H9 (cell line): ENCODE measurements around the gene GPC6. TPM values are rescaled to one million over a fixed set of nuclear protein-coding genes. Genes with fewer than 3 reads are reported as not detected.

ENCODE experiments used
- DNase-seq: peaks from one replicate; pipeline ENCODE4 v3.0.0-alpha.2; 2017
- H2AFZ ChIP-seq: one replicate; pipeline ENCODE4 v1.6.1; 2013; ENCODE audit warnings: mild to moderate bottlenecking, low read length, control low read depth, moderate library complexity
- H2AK5ac ChIP-seq: 2 replicates; pipeline ENCODE4 v1.6.1; 2013; ENCODE audit warnings: low read length, control low read depth, mixed read lengths; ENCODE audit not compliant: insufficient read length
- H2BK120ac ChIP-seq: one replicate; pipeline ENCODE4 v1.6.1; 2013; ENCODE audit warnings: low read depth, mild to moderate bottlenecking, low read length, control low read depth, inconsistent platforms; ENCODE audit not compliant: poor library complexity, severe bottlenecking
- H2BK12ac ChIP-seq: 2 replicates; pipeline ENCODE4 v1.6.1; 2013; ENCODE audit warnings: low read length, control low read depth, mixed read lengths, low read depth; ENCODE audit not compliant: insufficient read length
- H2BK15ac ChIP-seq: 2 replicates; pipeline ENCODE4 v1.6.1; 2013; ENCODE audit warnings: low read depth, low read length, control low read depth
- H2BK20ac ChIP-seq: one replicate; pipeline ENCODE4 v1.6.1; 2013; ENCODE audit warnings: low read depth, mild to moderate bottlenecking, low read length, control low read depth, inconsistent platforms; ENCODE audit not compliant: poor library complexity, severe bottlenecking
- H2BK5ac ChIP-seq: 2 replicates; pipeline ENCODE4 v1.6.1; 2013; ENCODE audit warnings: low read length, control low read depth, mixed read lengths; ENCODE audit not compliant: insufficient read length
- H3K14ac ChIP-seq: 2 replicates; pipeline ENCODE4 v1.6.1; 2013; ENCODE audit warnings: low read length, control low read depth; ENCODE audit not compliant: insufficient read depth
- H3K18ac ChIP-seq: 2 replicates; pipeline ENCODE4 v1.6.1; 2013; ENCODE audit warnings: low read depth, mild to moderate bottlenecking, mixed read lengths, low read length, control low read depth; ENCODE audit not compliant: insufficient read length
- H3K23ac ChIP-seq: 2 replicates; pipeline ENCODE4 v1.6.1; 2013; ENCODE audit warnings: low read length, control low read depth, mixed read lengths, low read depth; ENCODE audit not compliant: insufficient read length
- H3K23me2 ChIP-seq: 2 replicates; pipeline ENCODE4 v1.6.1; 2013; ENCODE audit warnings: low read depth, mild to moderate bottlenecking, mixed read lengths, low read length, control low read depth; ENCODE audit not compliant: insufficient read length, poor library complexity, severe bottlenecking
- H3K27ac ChIP-seq: 2 replicates; pipeline ENCODE4 v1.5.1; 2013; ENCODE audit warnings: low read length, control low read depth, mixed read lengths, low read depth; ENCODE audit not compliant: insufficient read length
- H3K27me3 ChIP-seq: 2 replicates; pipeline ENCODE4 v1.6.1; 2013; ENCODE audit warnings: low read length, control low read depth, inconsistent platforms; ENCODE audit not compliant: insufficient read depth
- H3K4ac ChIP-seq: 2 replicates; pipeline ENCODE4 v1.6.1; 2013; ENCODE audit warnings: low read depth, mild to moderate bottlenecking, control low read depth, inconsistent platforms, low read length, moderate library complexity
- H3K4me1 ChIP-seq: 2 replicates; pipeline ENCODE4 v1.6.1; 2013; ENCODE audit warnings: low read length, control low read depth, inconsistent platforms; ENCODE audit not compliant: insufficient read depth
- H3K4me2 ChIP-seq: 2 replicates; pipeline ENCODE4 v1.6.1; 2013; ENCODE audit warnings: low read length, control low read depth, mixed read lengths; ENCODE audit not compliant: insufficient read length, insufficient read depth
- H3K56ac ChIP-seq: 2 replicates; pipeline ENCODE4 v1.6.1; 2013; ENCODE audit warnings: low read depth, mild to moderate bottlenecking, mixed read lengths, low read length, control low read depth; ENCODE audit not compliant: insufficient read length
- H3K79me1 ChIP-seq: 2 replicates; pipeline ENCODE4 v1.6.1; 2013; ENCODE audit warnings: low read depth, mild to moderate bottlenecking, moderate library complexity, low read length, control low read depth, inconsistent platforms; ENCODE audit not compliant: insufficient read depth, poor library complexity, severe bottlenecking
- H3K79me2 ChIP-seq: 2 replicates; pipeline ENCODE4 v1.6.1; 2013; ENCODE audit warnings: low read length, control low read depth, inconsistent platforms; ENCODE audit not compliant: insufficient read depth
- H3K9ac ChIP-seq: 2 replicates; pipeline ENCODE4 v1.6.1; 2013; ENCODE audit warnings: low read length, control low read depth, mixed read lengths; ENCODE audit not compliant: insufficient read length; ENCODE audit errors: extremely low read depth
- H3K9me3 ChIP-seq: one replicate; pipeline ENCODE4 v1.6.1; 2013; ENCODE audit warnings: low read depth, low read length, inconsistent platforms; ENCODE audit not compliant: control insufficient read depth
- H3T11ph ChIP-seq: one replicate; pipeline ENCODE4 v1.6.1; 2013; ENCODE audit warnings: mild to moderate bottlenecking, low read length, control low read depth, inconsistent platforms
- H4K20me1 ChIP-seq: one replicate; pipeline ENCODE4 v1.6.1; 2013; ENCODE audit not compliant: control insufficient read depth, insufficient read length, insufficient read depth
- H4K5ac ChIP-seq: 2 replicates; pipeline ENCODE4 v1.6.1; 2013; ENCODE audit warnings: low read depth, mild to moderate bottlenecking, mixed read lengths, low read length, control low read depth; ENCODE audit not compliant: insufficient read length
- H4K8ac ChIP-seq: replicated peaks from 2 replicates; pipeline ENCODE4 v1.6.1; 2013; ENCODE audit warnings: low read length, control low read depth, mixed read lengths, low read depth; ENCODE audit not compliant: insufficient read length
- H4K91ac ChIP-seq: 2 replicates; pipeline ENCODE4 v1.6.1; 2013; ENCODE audit warnings: low read depth, mild to moderate bottlenecking, moderate library complexity, mixed read lengths, low read length, control low read depth; ENCODE audit not compliant: insufficient read length
- H3K27ac Mint-ChIP-seq, 3 experiments: 2 replicates in 2 of 3; 3 replicates in 1 of 3; pipeline ENCODE4 v1.8.0; 2020 to 2021; ENCODE audit warnings: mixed read lengths in 3 of 3, mild to moderate bottlenecking in 1 of 3, moderate library complexity in 1 of 3
- H3K27me3 Mint-ChIP-seq: 2 replicates; pipeline ENCODE4 v1.8.0; 2021; ENCODE audit warnings: low read depth, mild to moderate bottlenecking, moderate library complexity, mixed read lengths
- H3K36me3 Mint-ChIP-seq, 3 experiments: 2 replicates in 2 of 3; 3 replicates in 1 of 3; pipeline ENCODE4 v1.8.0; 2020 to 2021; ENCODE audit warnings: low read depth in 3 of 3, mixed read lengths in 3 of 3; ENCODE audit not compliant: insufficient read depth in 1 of 3
- H3K4me1 Mint-ChIP-seq, 2 experiments: 2 replicates each; pipeline ENCODE4 v1.8.0; 2020; ENCODE audit warnings: mixed read lengths in 2 of 2
- H3K4me3 Mint-ChIP-seq, 2 experiments: 2 replicates in 1 of 2; 3 replicates in 1 of 2; pipeline ENCODE4 v1.8.0; 2020 to 2021; ENCODE audit warnings: mild to moderate bottlenecking in 2 of 2, mixed read lengths in 2 of 2, moderate library complexity in 1 of 2
- H3K9me3 Mint-ChIP-seq, 2 experiments: 2 replicates in 1 of 2; 3 replicates in 1 of 2; pipeline ENCODE4 v1.8.0; 2020; ENCODE audit warnings: mild to moderate bottlenecking in 2 of 2, mixed read lengths in 2 of 2, moderate library complexity in 1 of 2
- WGBS: extraction: QIAGEN DNeasy Blood & Tissue Kit; methylation state at CpG from one replicate; pipeline ENCODE4 v1.1.7; 2013; ENCODE audit warnings: missing lambda C conversion rate, low lambda C conversion rate, mixed read lengths; ENCODE audit not compliant: insufficient read length; ENCODE audit errors: extremely low coverage; 5-methylcytosine and 5-hydroxymethylcytosine counted together
- total RNA-seq: library from RNA; stranded (reverse); gene quantifications from 2 replicates; pipeline ENCODE4 v1.2.1, GENCODE V29; 2021
- TF ChIP-seq, protein P1 (sequence below): fragments of 200-600 bp; sonication (generic); conservative IDR thresholded peaks from 3 replicates; pipeline ENCODE4 v1.8.0; 2021; ENCODE audit warnings: antibody characterized with exemption, mild to moderate bottlenecking

The GPC6 gene
- total RNA-seq, 1 experiment from 2014 or later = 15.6 TPM

DNA sequence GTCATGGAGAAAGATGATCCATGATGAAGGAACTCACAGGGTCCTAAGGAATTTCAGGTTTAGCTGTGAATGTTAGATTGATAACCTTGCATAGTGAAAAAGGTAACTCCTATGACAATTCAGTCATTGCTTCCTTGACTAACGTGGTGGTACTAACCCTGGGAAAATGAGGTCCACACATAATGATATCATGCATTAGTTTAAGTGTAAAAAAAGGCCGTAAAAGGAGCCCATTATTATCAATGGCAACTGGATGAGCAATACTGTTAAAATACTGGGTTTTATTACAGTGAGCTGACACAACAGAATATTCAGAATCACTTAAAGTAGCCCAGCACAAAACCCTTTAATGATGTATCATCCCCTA is 737.5 kb downstream of the GPC6 start:
- H3K4me1 ChIP-seq = peaks cover 3% of the 10 kb centered on the region; the same call in 1 of the 2 replicates
- H3K4me2 ChIP-seq = no peak overlapping the region
- peaks cover 0 to 5% (median 0%) of the 10 kb centered on the region in 3 experiments; a peak in 2 of 7 replicates for H3K36me3 Mint-ChIP-seq

More for the DNA sequence above, 737.5 kb downstream of the GPC6 start:
- Histone ChIP-seq H3K79me1 (no peaks in the 10 kb centered on the region), H2BK120ac (no peak overlapping the region), H3K23me2 (no peaks in the 10 kb centered on the region), H3K9me3 (no peaks in the 10 kb centered on the region), H3K18ac (no peak overlapping the region), H3K14ac (no peak overlapping the region), H2AK5ac (no peak overlapping the region), H3K27ac (no peak overlapping the region), H3K56ac (no peak overlapping the region), H3K4ac (no peak overlapping the region), H3K79me2 (no peaks in the 10 kb centered on the region), H3K27me3 (no peaks in the 10 kb centered on the region), H2BK12ac (no peak overlapping the region), H3K23ac (no peak overlapping the region), H4K91ac (no peak overlapping the region), H3T11ph (no peak overlapping the region), H2BK15ac (no peak overlapping the region), H2BK20ac (no peak overlapping the region), H4K8ac (no peak overlapping the region), H4K20me1 (no peaks in the 10 kb centered on the region), H2BK5ac (no peak overlapping the region), H3K9ac (no peak overlapping the region), H2AFZ (no peak overlapping the region), H4K5ac (no peak overlapping the region)
- no CpG with 5 or more reads among the region's 2 CpGs for WGBS
- no peaks in the 10 kb centered on the region for H3K27me3 Mint-ChIP-seq
- H3K9me3 Mint-ChIP-seq = peaks cover 0 to 3% of the 10 kb centered on the region in 2 experiments; a peak in 2 of 5 replicates
- TF ChIP-seq, protein P1, sequence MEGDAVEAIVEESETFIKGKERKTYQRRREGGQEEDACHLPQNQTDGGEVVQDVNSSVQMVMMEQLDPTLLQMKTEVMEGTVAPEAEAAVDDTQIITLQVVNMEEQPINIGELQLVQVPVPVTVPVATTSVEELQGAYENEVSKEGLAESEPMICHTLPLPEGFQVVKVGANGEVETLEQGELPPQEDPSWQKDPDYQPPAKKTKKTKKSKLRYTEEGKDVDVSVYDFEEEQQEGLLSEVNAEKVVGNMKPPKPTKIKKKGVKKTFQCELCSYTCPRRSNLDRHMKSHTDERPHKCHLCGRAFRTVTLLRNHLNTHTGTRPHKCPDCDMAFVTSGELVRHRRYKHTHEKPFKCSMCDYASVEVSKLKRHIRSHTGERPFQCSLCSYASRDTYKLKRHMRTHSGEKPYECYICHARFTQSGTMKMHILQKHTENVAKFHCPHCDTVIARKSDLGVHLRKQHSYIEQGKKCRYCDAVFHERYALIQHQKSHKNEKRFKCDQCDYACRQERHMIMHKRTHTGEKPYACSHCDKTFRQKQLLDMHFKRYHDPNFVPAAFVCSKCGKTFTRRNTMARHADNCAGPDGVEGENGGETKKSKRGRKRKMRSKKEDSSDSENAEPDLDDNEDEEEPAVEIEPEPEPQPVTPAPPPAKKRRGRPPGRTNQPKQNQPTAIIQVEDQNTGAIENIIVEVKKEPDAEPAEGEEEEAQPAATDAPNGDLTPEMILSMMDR = no peak
- peaks cover 12 to 13% of the 10 kb centered on the region in 2 experiments for H3K4me1 Mint-ChIP-seq
- no peak overlapping the region for H3K27ac Mint-ChIP-seq
- DNase-seq = no peak
- no peak overlapping the region for H3K4me3 Mint-ChIP-seq
